Stromal cell of bone marrow (primary cell): ENCODE results near the gene SYAP1.
A peak's percentile ranks its signal among the peaks of the same experiment; 100 is the strongest.
"Not testable (repeated sequence)": the region's sequence is repeated elsewhere in the genome, so short reads cannot be mapped to it uniquely, and the experiment has no call there.

Experiments used
- DNase-seq: peaks from one replicate; pipeline ENCODE4 v3.0.0-alpha.2; 2012; ENCODE audit warnings: low read depth

Gene SYAP1

DNA sequence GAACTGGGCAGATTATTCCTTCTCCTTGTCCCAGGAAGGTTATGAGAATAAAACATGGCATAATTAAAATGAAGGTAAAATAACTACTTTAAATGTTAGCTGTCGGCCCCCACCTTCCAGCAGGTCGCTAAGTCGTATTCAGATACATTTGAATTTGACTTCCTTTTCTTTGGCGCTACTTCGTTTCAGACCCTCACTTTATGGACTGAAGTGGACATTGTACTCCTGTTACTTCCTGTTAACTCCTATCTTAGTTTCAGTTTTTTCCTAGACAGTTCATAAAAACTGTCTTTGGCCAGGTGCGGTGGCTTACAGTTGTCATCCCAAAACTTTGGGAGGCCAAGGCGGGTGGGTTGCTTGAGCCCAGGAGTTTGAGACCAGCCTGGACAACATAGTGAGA is 5.7 kb downstream of the SYAP1 start:
- no peak for DNase-seq

GRCh38 chrX:16726347-16726988 is 7.1 kb downstream of the SYAP1 start:
- not testable (repeated sequence) for DNase-seq

- no peak for DNase-seq
Observed at GRCh38 chrX:16727637-16728036, 8.2 kb downstream of the SYAP1 start.

DNA sequence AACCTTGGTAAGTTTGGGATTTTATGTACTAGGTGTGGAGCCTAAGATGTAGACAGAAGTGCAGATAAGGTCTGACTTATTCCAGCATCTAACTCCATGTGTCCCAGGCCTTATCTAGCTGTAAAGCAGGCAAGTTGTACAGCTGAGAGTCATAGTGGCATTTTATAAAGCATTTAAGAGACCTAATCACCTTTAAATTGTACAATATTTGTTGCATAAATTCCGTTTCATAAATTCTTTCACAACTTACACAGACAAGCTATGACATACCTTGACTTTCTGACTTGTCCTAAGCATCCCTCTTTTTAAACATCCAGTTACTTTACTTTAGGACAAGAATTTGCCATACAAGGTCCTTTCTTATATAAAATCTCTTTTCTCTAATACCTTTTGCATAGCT is 11.0 kb downstream of the SYAP1 start:
- DNase-seq: no peak

- DNase-seq: no peak
Observed at GRCh38 chrX:16733013-16733412, 13.6 kb downstream of the SYAP1 start.

- no peak for DNase-seq
Observed at GRCh38 chrX:16737024-16737423, 17.6 kb downstream of the SYAP1 start.

DNA sequence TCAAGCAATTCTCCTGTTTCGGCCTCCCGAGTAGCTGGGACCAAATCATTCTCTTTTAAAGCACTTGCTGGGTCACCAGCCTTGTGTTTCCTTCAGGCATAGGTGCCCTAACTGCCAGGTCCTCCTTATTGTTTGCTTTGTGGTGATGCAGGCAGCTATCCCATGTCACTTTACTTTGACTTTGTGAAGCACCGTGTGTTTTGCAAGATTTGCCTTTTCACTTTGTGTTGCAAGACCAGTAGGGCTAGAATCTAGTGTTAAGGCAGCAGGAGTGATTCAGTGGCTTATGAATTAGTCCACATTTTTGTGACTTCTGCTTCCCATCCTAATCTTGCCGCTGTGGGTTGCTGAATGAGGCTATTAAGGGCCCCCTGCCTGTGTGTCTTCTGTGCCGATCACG is 20.2 kb downstream of the SYAP1 start:
- DNase-seq: no peak

GRCh38 chrX:16743604-16744325 is 24.4 kb downstream of the SYAP1 start:
- peak; percentile 67 for DNase-seq

- no peak for DNase-seq
Observed at GRCh38 chrX:16745102-16745501, 25.7 kb downstream of the SYAP1 start.

GRCh38 chrX:16745659-16746058 is 26.2 kb downstream of the SYAP1 start:
- no peak for DNase-seq

GRCh38 chrX:16748425-16748824 is 29.0 kb downstream of the SYAP1 start:
- no peak for DNase-seq

DNA sequence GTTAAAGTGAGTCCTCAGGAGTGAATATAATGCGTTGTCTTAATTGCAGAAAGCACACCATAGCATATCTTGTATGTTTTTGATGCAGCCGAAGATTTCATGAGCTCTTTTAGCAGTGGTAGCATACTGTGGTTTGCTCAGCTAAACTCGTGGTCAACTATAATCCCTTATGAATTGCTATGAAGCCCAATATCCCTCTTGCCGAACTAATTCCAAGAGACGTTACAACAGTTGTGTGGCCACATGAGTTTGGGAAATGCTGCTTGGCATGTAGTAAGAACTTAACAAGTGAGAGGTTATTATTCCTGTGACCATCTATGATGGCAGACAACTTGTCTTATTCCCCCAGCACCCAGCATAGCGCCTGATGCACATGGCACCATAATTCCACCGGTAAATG is 30.7 kb downstream of the SYAP1 start:
- DNase-seq: no peak

- no peak for DNase-seq
Observed at GRCh38 chrX:16754019-16754418, 34.6 kb downstream of the SYAP1 start.

- no peak for DNase-seq
Observed at GRCh38 chrX:16756724-16757123, 37.3 kb downstream of the SYAP1 start.

GRCh38 chrX:16761500-16761899 is 42.1 kb downstream of the SYAP1 start:
- DNase-seq: not testable (repeated sequence)

- DNase-seq: no peak
Observed at GRCh38 chrX:16762579-16762978, 43.2 kb downstream of the SYAP1 start.

DNA sequence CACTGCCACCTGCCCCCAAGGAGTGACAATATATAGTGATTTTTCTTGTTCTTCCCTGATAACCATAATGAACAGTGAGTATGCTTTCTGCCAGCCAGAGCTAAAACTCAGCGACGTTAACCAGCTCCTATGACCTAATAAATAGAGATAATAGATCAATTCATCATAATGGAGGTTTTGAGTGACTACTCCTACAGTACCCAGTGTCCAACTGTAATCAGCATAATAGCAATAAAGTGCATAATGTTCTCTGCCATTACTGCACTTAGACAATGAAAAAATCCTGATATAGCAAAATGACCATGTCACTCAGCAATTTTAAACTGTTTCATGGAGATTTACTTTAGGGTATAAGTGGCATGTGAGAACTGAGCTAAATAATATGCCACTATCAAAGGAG is 46.2 kb downstream of the SYAP1 start:
- DNase-seq: no peak

GRCh38 chrX:16770970-16771482 is 51.6 kb downstream of the SYAP1 start:
- no peak for DNase-seq

- DNase-seq: no peak
Observed at GRCh38 chrX:16771483-16772398, 52.3 kb downstream of the SYAP1 start.

- no peak for DNase-seq
Observed at GRCh38 chrX:16772460-16772859, 53.0 kb downstream of the SYAP1 start.

GRCh38 chrX:16774746-16775145 is 55.3 kb downstream of the SYAP1 start:
- no peak for DNase-seq

DNA sequence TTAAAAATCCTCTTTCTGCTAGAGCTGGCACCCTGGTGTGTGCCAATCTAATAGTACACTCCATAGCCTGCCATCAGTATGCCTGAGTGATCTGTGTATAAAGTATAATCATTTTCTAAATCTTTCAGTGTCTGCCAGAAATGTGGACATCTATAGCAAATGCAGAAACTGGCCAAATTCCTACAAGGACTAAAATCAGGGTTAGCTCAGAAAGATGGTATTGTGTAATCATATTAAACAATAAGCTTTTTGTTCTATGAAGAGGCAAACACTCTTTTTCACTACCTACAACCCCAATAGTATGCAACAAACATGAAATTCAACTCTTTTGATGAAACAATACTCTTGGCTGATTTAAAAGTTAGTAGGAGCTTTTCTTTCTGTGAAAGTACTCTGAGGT is 59.1 kb downstream of the SYAP1 start:
- DNase-seq: no peak

DNA sequence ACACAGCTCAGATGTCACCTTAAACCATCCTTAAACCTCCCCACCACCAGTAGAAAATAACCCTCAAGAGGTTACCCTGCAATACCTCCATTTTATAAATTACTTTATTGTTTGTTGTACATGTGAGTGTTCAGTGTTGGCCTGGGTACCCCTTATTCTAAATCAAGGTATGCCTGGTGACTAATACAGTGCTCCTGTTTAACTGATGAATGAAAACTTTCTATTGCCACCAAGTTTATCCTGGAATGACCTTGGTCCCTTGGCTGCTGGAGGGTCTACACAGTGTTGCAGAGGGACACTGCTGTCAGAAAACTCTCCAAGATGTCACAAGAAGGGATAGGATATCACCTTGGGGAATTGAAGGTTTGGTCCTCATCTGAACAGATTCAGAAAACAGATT is 59.6 kb downstream of the SYAP1 start:
- no peak for DNase-seq
